B cell (primary cell): Measurements from ENCODE around the gene BUD31. TPM values are rescaled to one million over a fixed set of nuclear protein-coding genes. Genes with fewer than 3 reads are reported as not detected.

Experiments
- ATAC-seq: fragments of 200-7000 bp; cut with Tn5 transposase; one replicate; pipeline ENCODE4 v1.10.0; 2021; ENCODE audit warnings: low read depth, mild to moderate bottlenecking, moderate number of reproducible peaks, moderate library complexity
- CTCF ChIA-PET: fragments of 350-600 bp; sonication (Branson Sonifier 250); formaldehyde crosslinking; loops from one replicate; lab custom pipeline; 2021; ENCODE audit warnings: antibody characterized with exemption, inconsistent platforms; lab: Charles Lee
- POLR2A ChIA-PET: fragments of 350-600 bp; sonication (Branson Sonifier 250); formaldehyde crosslinking; loops from one replicate; lab custom pipeline; 2021; ENCODE audit warnings: antibody characterized with exemption; lab: Charles Lee
- DNase-seq: peaks from one replicate; pipeline ENCODE4 v3.0.0; 2013
- H2AFZ ChIP-seq: 2 replicates; pipeline ENCODE4 v1.6.1; 2012; ENCODE audit warnings: mild to moderate bottlenecking, low read depth, low read length; ENCODE audit not compliant: insufficient read depth, poor library complexity, severe bottlenecking
- H3K27ac ChIP-seq, 2 donors: 1 replicate in 1 of 2; 2 replicates in 1 of 2; pipeline ENCODE4 v1.5.1; 2012 to 2013; ENCODE audit warnings: low read length in 2 of 2, mild to moderate bottlenecking in 2 of 2, moderate library complexity in 1 of 2
- H3K27me3 ChIP-seq, 4 experiments: fragments of 200-600 bp in 1 of 4; sonication (generic) in 1 of 4; replicated peaks in 1 of 4; 1 replicate in 2 of 4; 2 replicates in 2 of 4; pipeline versions ENCODE4 v1.6.1 to v1.7.0; 2013 to 2016; ENCODE audit warnings: low read length in 3 of 4, mild to moderate bottlenecking in 2 of 4, mixed read lengths in 1 of 4, moderate library complexity in 1 of 4; ENCODE audit not compliant: insufficient read depth in 4 of 4, control insufficient read depth in 3 of 4; ENCODE audit errors: control extremely low read depth in 1 of 4
- H3K36me3 ChIP-seq, 2 experiments: replicated peaks in 1 of 2; 1 replicate in 1 of 2; 2 replicates in 1 of 2; pipeline versions ENCODE4 v1.6.1 to v1.7.1; 2013; ENCODE audit warnings: low read length in 1 of 2; ENCODE audit not compliant: insufficient read depth in 2 of 2, control insufficient read depth in 1 of 2; ENCODE audit errors: control extremely low read depth in 1 of 2, extremely low read depth in 1 of 2
- H3K4me1 ChIP-seq, 2 donors: fragments of 200-600 bp in 1 of 2; sonication (generic) in 1 of 2; 1 replicate in 1 of 2; 2 replicates in 1 of 2; pipeline versions ENCODE4 v1.5.1 to v1.6.1; 2013 to 2017; ENCODE audit warnings: low read length in 2 of 2; ENCODE audit not compliant: control insufficient read depth in 2 of 2, insufficient read depth in 2 of 2
- H3K4me2 ChIP-seq: replicated peaks from 2 replicates; pipeline ENCODE3; 2012; ENCODE audit warnings: mild to moderate bottlenecking, low read depth, low read length; ENCODE audit not compliant: poor library complexity, severe bottlenecking
- H3K4me3 ChIP-seq, 5 experiments: fragments of 200-600 bp in 1 of 5; sonication (generic) in 1 of 5; 1 replicate in 3 of 5; 2 replicates in 2 of 5; pipeline versions ENCODE4 v1.5.1 to v1.7.0; 2011 to 2016; ENCODE audit warnings: low read length in 4 of 5, mild to moderate bottlenecking in 4 of 5, low read depth in 2 of 5, control low read depth in 1 of 5, moderate library complexity in 1 of 5; ENCODE audit not compliant: insufficient read depth in 1 of 5; ENCODE audit errors: control extremely low read depth in 1 of 5, extremely low read depth in 1 of 5
- H3K79me2 ChIP-seq: fragments of 200-600 bp; sonication (generic); one replicate; pipeline ENCODE4 v1.6.0; 2016; ENCODE audit warnings: low read length; ENCODE audit not compliant: control insufficient read depth, insufficient read depth
- H3K9ac ChIP-seq: fragments of 200-600 bp; sonication (generic); 2 replicates; pipeline ENCODE4 v1.6.1; 2017; ENCODE audit warnings: mild to moderate bottlenecking, low read length, moderate library complexity
- H3K9me3 ChIP-seq, 3 donors: one replicate each; pipeline versions ENCODE4 v1.6.1 to v1.7.1; 2013; ENCODE audit warnings: low read length in 2 of 3; ENCODE audit not compliant: control insufficient read depth in 2 of 3, insufficient read depth in 1 of 3; ENCODE audit errors: control extremely low read depth in 1 of 3
- H4K20me1 ChIP-seq: 2 replicates; pipeline ENCODE4 v1.6.0; 2012; ENCODE audit warnings: mild to moderate bottlenecking, low read length; ENCODE audit not compliant: insufficient read depth, control insufficient read depth, poor library complexity, severe bottlenecking
- H3K27ac Mint-ChIP-seq: one replicate; pipeline ENCODE4 v1.8.0; 2021; ENCODE audit warnings: mixed read lengths
- H3K27me3 Mint-ChIP-seq: one replicate; pipeline ENCODE4 v1.8.0; 2021; ENCODE audit warnings: mixed read lengths
- H3K4me1 Mint-ChIP-seq: one replicate; pipeline ENCODE4 v1.8.0; 2021; ENCODE audit warnings: mixed read lengths
- H3K4me3 Mint-ChIP-seq: one replicate; pipeline ENCODE4 v1.8.0; 2021; ENCODE audit warnings: mixed read lengths
- H3K9me3 Mint-ChIP-seq: one replicate; pipeline ENCODE4 v1.8.0; 2022; ENCODE audit warnings: mixed read lengths; ENCODE audit not compliant: insufficient read depth
- EZH2 ChIP-seq: IDR thresholded peaks from 2 replicates; pipeline ENCODE4 v1.6.1; 2012; ENCODE audit warnings: borderline replicate concordance, low read depth, mild to moderate bottlenecking, moderate library complexity, low read length; ENCODE audit not compliant: insufficient read depth, poor library complexity, severe bottlenecking
- WGBS: methylation state at CpG from one replicate; pipeline ENCODE4 v1.1.5; 2013; ENCODE audit warnings: missing lambda C conversion rate; ENCODE audit not compliant: insufficient coverage; 5-methylcytosine and 5-hydroxymethylcytosine counted together
- intact Hi-C: fragments of 100-400 bp; cut with micrococcal nuclease; formaldehyde crosslinking; loops from one replicate; pipeline ENCODE4 v1.10.0; 2022
- polyA plus RNA-seq: library from polyadenylated mRNA; depleted of rRNA; stranded (reverse); fragments of >200 nt; gene quantifications from 2 replicates; pipeline ENCODE4 v1.2.3, GENCODE V29; 2012
- total RNA-seq, 2 donors: library from RNA; stranded (reverse); fragments of 120-200 nt in 1 of 2; gene quantifications; 1 replicate in 1 of 2; 2 replicates in 1 of 2; pipeline versions ENCODE4 v1.2.3 to v1.2.4, GENCODE V29; 2013 to 2022
- TF ChIP-seq, protein P1 (sequence below): fragments of 200-600 bp; IDR thresholded peaks from one replicate; pipeline ENCODE4 v1.8.0; 2022; ENCODE audit warnings: antibody characterized with exemption, mild to moderate bottlenecking

BUD31 gene
- total and polyA plus RNA-seq, 2 donors (not counting 1 experiment from before 2014, with no cell fraction given): 57.8 to 69.4 TPM

DNA sequence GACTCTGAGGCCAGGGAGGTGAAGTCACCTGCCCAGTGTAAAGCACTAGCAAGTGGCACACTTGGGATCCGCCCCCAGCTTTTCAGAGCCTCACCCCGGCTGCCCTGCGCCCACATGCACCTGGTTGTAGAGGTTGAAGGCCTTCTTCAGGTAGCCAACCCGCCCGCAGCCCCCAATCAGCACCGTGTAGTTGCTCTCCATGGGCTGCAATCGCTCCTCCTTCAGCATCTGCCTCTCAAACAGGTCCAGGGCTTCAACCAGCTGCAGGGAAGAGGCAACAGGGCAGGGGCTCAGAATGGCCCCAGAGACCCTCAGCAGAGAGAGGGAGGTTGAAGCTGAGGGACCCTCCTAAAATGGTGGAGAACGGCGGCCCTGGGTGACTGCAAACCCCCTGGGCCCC, 24.4 kb downstream of the BUD31 start:
- Histone ChIP-seq H3K27ac (no peak overlapping the region), H3K9ac (no peak overlapping the region), H3K4me2 (no peak overlapping the region), H3K79me2 (no peaks in the 10 kb centered on the region), H4K20me1 (no peaks in the 10 kb centered on the region), H3K9me3 (no peaks in the 10 kb centered on the region), H3K36me3 (peaks cover 0 to 37% of the 10 kb centered on the region in 2 experiments), H2AFZ (no peak overlapping the region), H3K4me1 (peaks cover 0 to 9% of the 10 kb centered on the region in 2 donors), H3K27me3 (no peaks in the 10 kb centered on the region), H3K4me3 (no peak overlapping the region)
- intact Hi-C loops: no loop called here
- Mint-ChIP-seq H3K27me3 (no peaks in the 10 kb centered on the region), H3K4me1 (no peaks in the 10 kb centered on the region), H3K9me3 (no peaks in the 10 kb centered on the region), H3K4me3 (no peak overlapping the region), H3K27ac (no peak overlapping the region)
- DNase-seq: no peak
- no peak for ATAC-seq
- TF ChIP-seq EZH2: no peak
- TF ChIP-seq, protein P1, sequence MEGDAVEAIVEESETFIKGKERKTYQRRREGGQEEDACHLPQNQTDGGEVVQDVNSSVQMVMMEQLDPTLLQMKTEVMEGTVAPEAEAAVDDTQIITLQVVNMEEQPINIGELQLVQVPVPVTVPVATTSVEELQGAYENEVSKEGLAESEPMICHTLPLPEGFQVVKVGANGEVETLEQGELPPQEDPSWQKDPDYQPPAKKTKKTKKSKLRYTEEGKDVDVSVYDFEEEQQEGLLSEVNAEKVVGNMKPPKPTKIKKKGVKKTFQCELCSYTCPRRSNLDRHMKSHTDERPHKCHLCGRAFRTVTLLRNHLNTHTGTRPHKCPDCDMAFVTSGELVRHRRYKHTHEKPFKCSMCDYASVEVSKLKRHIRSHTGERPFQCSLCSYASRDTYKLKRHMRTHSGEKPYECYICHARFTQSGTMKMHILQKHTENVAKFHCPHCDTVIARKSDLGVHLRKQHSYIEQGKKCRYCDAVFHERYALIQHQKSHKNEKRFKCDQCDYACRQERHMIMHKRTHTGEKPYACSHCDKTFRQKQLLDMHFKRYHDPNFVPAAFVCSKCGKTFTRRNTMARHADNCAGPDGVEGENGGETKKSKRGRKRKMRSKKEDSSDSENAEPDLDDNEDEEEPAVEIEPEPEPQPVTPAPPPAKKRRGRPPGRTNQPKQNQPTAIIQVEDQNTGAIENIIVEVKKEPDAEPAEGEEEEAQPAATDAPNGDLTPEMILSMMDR: no peak
- WGBS: 93% methylated on average over 7 of the region's 9 CpGs
- POLR2A ChIA-PET: no interaction called here
- CTCF ChIA-PET: no interaction called here

DNA sequence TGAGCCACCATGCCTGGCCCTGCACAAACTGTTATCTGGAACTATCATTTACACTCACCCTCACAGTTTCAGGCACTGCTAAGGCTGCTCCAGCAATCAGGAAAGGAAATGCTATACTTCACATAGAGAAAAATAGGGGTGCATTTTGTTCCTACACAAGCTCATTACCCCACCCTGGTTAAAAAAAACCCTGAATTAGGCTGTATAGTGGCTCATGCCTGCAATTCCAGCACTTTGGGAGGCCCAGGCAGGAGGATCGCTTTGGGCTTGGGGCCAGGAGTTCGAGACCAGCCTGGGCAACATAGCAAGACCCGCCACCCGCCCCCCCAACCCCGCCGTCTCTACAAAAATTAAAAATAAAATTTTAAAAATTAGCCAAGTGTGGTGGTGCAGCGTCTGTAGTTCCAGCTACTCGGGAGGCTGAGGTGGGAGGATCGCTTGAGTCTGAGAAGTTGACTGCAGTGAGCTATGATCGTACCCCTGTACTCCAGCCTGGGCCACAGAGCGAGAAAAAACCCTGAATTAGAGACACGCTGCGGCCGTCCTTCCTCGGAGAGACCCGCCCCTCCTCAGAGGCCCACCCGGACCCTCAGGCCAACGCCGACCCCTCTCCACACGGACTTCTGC, 29.3 kb downstream of the BUD31 start:
- Histone ChIP-seq H3K4me1 (peaks cover 12 to 24% of the 10 kb centered on the region in 2 donors), H4K20me1 (peaks cover 10% of the 10 kb centered on the region), H3K36me3 (peaks cover 0 to 12% of the 10 kb centered on the region in 2 experiments), H3K4me3 (peak overlapping the region; percentile 38 to 97 (median 92)), H2AFZ (peak overlapping the region; percentile 99), H3K79me2 (peaks cover 34% of the 10 kb centered on the region), H3K27ac (peak overlapping the region; percentile 59 to 79), H3K4me2 (peak overlapping the region; percentile 97), H3K9me3 (no peaks in the 10 kb centered on the region), H3K27me3 (no peaks in the 10 kb centered on the region), H3K9ac (peak overlapping the region; percentile 91)
- peak; percentile 6 for ATAC-seq
- H3K27ac Mint-ChIP-seq: peak overlapping the region; percentile 95
- H3K9me3 Mint-ChIP-seq: no peaks in the 10 kb centered on the region
- CTCF ChIA-PET: interaction anchor here (1.3 kb wide), 1 partner anchor 72 kb away, joined by 3 read pairs; no protein-coding TSS in a partner anchor
- H3K4me1 Mint-ChIP-seq: peaks cover 24% of the 10 kb centered on the region
- no peaks in the 10 kb centered on the region for H3K27me3 Mint-ChIP-seq
- intact Hi-C loops: loop anchor here (1.0 to 2.0 kb wide), 3 partner anchors 28 to 63 kb away; partner anchors contain the start of genes ARPC1B, ATP5MF, BUD31 and PDAP1
- no peak for DNase-seq
- no peak for TF ChIP-seq EZH2
- TF ChIP-seq, protein P1: no peak
- WGBS: 2% methylated on average over 14 of the region's 20 CpGs
- peak overlapping the region; percentile 97 for H3K4me3 Mint-ChIP-seq
- POLR2A ChIA-PET: interaction anchor here (1.7 to 1.9 kb wide), 2 partner anchors 29 to 120 kb away, joined by 6 to 8 read pairs; partner anchors contain the start of genes BUD31, PDAP1 and ZNF655
